ENCODE results near the gene HTATSF1.

The HTATSF1 gene

DNA sequence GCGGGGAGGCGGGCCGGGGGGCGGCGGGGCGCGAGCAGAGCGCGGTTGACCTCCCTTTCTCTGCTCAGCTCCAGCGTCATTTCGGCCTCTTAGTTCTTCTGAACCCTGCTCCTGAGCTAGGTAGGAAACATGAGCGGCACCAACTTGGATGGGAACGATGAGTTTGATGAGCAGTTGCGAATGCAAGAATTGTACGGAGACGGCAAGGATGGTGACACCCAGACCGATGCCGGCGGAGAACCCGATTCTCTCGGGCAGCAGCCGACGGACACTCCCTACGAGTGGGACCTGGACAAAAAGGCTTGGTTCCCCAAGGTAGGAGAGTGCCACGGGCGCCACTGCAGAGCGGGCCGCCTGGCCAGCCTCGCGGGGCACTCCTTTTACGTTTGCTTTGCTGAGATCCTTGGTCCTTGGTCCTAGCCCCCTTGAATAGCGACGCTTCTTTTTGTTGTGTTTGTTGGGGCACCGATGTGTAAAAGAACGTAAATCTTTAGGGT lies at the start of gene HTATSF1:
TSS of gene HTATSF1 (plus strand) at position 37 of the 497 bp plus-strand sequence. CDS start at position 130, 93 bp downstream.
- peak; percentile 2 for DNase-seq (ENCODE audit: low spot score)

DNA sequence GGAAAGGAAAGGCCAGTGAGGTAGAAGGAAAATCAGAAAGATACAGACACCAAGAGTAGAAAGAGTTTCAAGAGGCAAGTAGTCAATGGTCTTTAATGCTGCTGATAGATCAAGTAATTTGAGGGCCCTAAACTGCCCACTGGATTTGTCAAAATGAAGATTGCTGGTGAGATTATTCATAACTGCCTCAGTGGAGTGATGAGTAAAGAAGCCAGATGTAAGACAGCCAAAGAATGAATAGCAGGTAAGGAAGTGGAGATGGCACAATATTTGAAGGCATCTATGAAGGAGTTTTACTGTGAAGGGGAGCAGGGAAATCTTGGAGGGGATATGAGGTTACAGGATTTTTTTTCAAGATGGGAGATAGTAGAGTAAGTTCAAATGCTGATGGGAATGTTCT lies 49.4 kb upstream of the HTATSF1 start:
- no peak for DNase-seq (ENCODE audit: low spot score)

- DNase-seq (ENCODE audit: low spot score), result no peak
Measured at GRCh38 chrX:136450050-136450830, 47.2 kb upstream of the HTATSF1 start.

DNA sequence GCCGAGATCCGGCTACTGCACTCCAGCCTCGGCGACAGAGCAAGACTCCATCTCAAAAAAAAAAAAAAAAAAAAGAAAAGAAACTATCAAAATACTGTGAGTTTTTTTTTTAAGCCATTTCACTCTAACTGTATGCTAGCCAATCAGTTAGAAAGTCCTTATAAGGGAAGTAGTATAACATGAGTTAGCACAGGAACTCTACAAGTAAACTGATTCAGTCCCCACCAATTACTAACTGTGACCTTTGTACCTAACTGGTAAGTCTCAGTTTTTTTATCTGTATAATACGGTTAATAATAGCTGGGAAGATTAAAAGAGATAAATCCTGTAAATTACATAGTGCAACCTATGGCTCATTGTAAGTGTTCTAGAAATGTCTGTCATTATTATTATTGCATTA lies 44.8 kb upstream of the HTATSF1 start:
- DNase-seq (ENCODE audit: low spot score), result no peak

- no peak for DNase-seq (ENCODE audit: low spot score)
Measured at GRCh38 chrX:136453114-136453513, 44.3 kb upstream of the HTATSF1 start.

- DNase-seq (ENCODE audit: low spot score), result no peak
Measured at GRCh38 chrX:136453771-136454170, 43.6 kb upstream of the HTATSF1 start.

DNA sequence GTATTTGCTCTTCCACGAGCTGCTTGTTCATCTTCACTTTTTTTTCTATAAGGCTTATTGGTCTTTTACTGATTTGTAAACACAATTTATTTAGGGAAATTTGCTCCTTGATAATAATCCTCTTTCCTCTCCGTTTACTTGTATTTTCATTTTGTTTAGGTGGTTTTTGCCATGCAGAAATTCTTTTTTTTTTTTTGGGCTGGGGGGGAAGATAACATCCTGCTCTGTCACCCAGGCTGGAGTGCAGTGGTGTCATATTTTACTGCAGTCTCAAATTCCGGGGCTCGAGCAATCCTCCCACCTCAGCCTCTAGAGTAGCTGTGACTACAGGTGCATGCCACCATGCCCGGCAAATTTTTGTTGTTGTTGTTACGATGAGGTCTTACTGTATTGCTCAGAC lies 41.3 kb upstream of the HTATSF1 start:
- DNase-seq (ENCODE audit: low spot score), result no peak

DNA sequence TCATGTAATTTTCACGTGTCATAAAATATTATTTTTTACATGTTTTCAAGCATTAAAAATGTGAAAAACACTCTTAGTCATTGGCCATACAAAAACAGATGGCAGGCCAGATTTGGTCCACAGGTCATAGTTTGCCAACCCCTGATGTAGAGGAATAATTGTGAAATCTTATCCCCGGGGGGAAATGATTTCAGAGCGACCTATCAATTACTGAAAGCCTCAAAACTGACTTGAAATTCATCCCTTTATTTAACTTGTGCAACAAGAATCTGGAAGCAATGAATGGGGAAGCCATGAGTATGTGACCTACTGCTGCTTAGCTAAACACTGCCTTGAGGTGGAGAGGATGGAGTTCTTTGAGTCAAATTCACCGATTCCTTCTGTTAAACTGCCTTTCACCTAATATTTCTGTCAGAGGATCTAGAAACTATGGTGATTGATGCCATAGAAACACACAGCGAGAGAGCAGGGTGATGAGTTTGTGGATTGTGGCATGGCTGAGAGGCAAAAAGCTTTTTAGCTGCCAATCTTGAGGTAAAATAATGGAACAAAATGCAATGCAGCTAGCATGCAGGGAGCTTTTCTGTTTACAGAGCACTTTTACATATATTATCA lies 40.0 kb upstream of the HTATSF1 start:
- DNase-seq (ENCODE audit: low spot score), result no peak

DNA sequence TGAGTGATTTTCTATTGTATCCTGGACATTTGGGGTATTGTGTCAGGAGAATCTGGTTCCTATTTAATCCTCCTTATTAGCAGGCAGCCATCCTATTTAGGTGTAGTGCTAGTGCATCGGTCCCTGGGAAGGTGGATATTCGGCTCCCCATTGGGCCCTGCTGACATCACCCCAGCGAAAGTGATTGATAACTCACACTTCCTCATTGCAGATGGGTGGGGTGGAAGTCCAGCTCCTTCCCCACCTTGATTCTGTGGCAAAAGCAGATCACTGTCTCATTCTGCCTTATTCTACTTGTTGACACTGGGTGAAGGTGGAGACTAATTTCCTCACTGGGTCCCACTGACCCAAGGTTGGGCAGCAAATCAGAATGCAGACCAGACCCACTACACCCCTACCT lies 32.8 kb upstream of the HTATSF1 start:
- no peak for DNase-seq (ENCODE audit: low spot score)

GRCh38 chrX:136467303-136467702 lies 30.1 kb upstream of the HTATSF1 start:
- DNase-seq (ENCODE audit: low spot score), result no peak

DNA sequence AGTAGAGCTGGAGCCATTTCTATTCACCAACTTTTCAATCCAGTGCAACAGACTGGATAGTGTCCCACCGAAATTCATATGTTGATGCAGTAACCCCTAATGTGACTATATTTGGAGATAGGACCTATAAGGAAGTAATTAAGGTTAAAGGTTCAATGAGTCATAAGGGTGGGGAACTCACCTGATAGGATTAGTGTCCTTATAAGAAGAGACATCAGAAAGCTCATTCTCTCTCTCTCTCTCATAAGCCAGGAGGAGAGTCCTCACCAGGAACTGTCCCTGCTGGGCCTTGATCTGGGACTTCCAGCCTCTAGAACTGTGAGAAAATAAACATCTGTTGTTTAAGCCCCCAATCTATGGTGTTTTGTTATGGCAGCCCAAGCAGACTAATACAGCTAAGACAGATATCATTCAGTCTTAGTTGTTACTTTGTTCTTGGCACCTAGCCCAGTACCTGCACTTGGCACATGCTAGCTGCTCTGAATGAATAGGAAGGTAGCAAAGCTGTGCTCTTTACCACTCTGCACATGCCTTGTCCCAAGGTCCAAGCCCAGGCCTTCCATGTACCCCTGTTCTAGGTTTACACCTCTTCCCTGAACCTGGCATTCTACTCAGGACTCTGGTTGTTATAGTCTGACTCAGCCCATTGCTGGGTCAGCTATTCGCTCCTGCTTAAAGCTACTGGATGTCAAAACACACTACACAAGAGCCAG lies 28.8 kb upstream of the HTATSF1 start:
- DNase-seq (ENCODE audit: low spot score), result no peak

DNA sequence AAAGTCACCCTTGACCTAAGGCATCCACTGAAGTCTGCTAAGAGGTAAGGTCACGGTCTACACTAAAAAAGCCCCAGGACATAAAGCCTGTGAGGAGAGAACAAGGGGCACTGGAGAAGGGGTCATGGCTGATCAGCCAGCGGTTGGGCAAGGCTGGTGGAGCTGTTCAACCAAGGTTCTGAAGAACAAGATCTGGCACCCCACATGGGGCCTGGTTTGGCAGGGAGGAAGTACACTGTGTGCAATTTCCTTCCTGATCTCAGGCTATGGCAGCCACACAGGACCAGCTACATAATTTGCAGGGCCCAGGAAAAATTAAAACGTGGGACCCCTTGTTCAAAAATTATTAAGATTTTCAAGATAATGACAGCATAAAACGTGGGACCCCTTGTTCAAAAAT lies 23.7 kb upstream of the HTATSF1 start:
- no peak for DNase-seq (ENCODE audit: low spot score)

- DNase-seq (ENCODE audit: low spot score), result no peak
Measured at GRCh38 chrX:136475236-136475635, 22.2 kb upstream of the HTATSF1 start.

DNA sequence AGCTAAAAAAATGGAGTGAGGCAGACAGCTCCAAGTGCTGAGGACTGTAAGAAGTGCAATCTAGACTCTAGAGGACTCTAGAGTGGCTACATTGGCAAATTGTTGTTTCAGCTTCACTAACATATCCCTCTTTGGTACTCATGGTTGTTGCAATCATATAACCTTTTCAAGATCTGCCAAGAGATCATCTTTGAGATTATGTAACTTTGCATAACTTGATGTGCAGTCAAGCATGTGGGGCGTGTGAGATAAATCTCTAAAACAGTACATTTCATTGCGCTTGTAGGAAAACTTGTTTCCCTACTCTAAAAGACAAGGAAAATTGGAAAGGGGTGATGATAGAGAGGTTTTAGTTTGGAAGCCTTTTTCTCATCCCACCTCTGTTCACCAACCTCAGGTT lies 20.9 kb upstream of the HTATSF1 start:
- no peak for DNase-seq (ENCODE audit: low spot score)

GRCh38 chrX:136477026-136477425 lies 20.4 kb upstream of the HTATSF1 start:
- DNase-seq (ENCODE audit: low spot score), result no peak

- DNase-seq (ENCODE audit: low spot score), result no peak
Measured at GRCh38 chrX:136480383-136480782, 17.0 kb upstream of the HTATSF1 start.

DNA sequence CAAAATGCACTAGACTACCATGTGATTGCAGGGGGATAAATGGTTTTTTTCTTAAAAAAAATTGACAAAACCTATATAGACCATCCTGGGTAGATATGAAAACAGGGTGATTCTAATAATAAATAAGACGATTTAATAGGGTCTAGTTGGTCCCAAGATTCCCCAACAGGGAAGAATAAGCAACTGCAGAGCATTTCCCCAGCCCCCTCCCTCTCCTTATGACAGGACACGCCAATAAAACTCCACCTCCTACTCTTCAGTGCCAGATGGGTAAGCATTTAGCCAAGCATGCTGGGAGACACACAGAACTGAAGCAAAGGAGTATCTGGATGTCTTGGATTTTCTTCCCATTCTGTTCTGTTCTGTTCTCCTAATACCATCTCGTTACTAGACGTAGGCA lies 9.7 kb upstream of the HTATSF1 start, which contains the start of gene BRS3:
TSS of gene BRS3 (plus strand) at position 301 of the 400 bp plus-strand sequence. CDS start 168 bp downstream, outside the sequence.
- DNase-seq (ENCODE audit: low spot score), result no peak

DNA sequence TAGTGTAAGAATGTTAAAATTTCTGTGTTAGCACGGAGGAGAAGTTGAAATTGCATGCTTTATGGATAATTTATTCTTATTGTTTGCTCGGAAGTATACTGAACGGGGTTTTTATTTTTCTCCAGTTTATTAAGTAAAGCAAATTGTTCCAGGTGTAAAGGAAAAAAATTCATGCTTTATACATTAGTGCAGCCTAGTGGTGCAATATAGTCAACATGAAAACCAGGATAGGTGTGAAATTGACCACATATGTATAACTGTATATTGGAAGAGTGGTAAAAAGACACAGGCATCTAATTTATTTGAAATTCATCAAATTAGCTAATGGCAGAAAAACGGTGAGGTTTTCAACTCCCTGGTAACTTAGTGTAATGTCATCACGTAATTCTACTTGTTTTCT lies 8.7 kb upstream of the HTATSF1 start:
- DNase-seq (ENCODE audit: low spot score), result no peak

DNA sequence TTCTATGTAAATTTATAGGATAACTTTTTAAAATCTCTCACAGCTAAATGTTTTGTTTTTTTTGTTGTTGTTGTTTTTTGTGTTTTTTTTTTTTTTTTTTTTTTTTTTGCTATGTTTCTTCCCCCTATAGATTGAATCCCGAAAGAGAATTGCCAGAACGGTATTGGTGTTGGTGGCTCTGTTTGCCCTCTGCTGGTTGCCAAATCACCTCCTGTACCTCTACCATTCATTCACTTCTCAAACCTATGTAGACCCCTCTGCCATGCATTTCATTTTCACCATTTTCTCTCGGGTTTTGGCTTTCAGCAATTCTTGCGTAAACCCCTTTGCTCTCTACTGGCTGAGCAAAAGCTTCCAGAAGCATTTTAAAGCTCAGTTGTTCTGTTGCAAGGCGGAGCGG lies 5.6 kb upstream of the HTATSF1 start:
- no peak for DNase-seq (ENCODE audit: low spot score)

DNA sequence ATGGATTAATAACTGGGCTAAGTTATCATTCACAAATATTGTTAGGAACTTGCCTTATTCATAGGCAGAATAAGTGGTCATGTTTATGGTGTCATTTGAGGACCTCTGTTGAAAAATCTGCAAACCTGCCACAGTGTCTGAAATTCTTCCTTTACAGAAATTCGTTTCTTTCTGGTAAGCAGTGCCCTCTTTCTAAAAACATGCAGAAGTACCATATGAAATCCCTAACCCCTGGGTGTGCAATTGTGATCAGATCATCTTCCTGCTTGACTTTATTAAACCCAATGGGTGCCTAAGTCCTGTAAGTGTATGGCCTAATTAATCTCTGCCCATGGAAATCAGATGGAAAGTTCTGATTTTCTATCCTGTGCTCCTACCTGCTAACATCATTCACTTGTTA lies 4.4 kb upstream of the HTATSF1 start:
- DNase-seq (ENCODE audit: low spot score), result no peak

DNA sequence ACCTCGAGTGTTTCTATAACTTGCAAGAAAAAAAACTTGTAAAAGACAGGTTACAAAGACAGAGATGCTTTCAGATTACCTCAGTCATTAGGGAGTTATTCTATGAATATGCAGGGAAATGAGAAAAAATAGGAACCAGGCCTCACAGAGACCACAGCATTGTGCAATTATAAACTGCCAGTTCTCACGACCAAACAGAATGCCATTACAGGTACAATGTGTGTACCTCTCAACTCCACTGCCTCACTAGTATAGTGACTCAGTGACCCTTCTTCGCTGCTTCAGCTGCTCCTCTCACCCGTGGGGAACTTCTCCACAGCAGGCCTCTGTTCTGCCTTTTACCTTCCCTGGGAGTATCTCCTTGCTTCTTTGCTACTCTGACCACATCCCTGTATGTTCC lies 2.3 kb upstream of the HTATSF1 start:
- no peak for DNase-seq (ENCODE audit: low spot score)

- no peak for DNase-seq (ENCODE audit: low spot score)
Measured at GRCh38 chrX:136496186-136496763, 1.1 kb upstream of the HTATSF1 start.

Data from germinal center (tissue), 1 donor.